EL (cell line): Measurements from ENCODE around the gene CRB2.

Experiments
- DNase-seq: peaks from one replicate; pipeline ENCODE4 v3.0.0-alpha.2; 2016

Gene CRB2

GRCh38 chr9:123410281-123410910, 54.4 kb downstream of the CRB2 start:
- no peak for DNase-seq

- no peak for DNase-seq
Measured at GRCh38 chr9:123411191-123411590, 55.2 kb downstream of the CRB2 start.

GRCh38 chr9:123411636-123412035, 55.6 kb downstream of the CRB2 start:
- no peak for DNase-seq

- no peak for DNase-seq
Measured at GRCh38 chr9:123412171-123412820, 56.3 kb downstream of the CRB2 start.

- no peak for DNase-seq
Measured at GRCh38 chr9:123414204-123414603, 58.2 kb downstream of the CRB2 start.

- DNase-seq, result no peak
Measured at GRCh38 chr9:123414936-123415930, 59.2 kb downstream of the CRB2 start.

- no peak for DNase-seq
Measured at GRCh38 chr9:123416176-123416575, 60.2 kb downstream of the CRB2 start.

- DNase-seq, result no peak
Measured at GRCh38 chr9:123417289-123418051, 61.5 kb downstream of the CRB2 start.

- DNase-seq, result no peak
Measured at GRCh38 chr9:123418052-123418430, 62.0 kb downstream of the CRB2 start.

GRCh38 chr9:123418506-123418905, 62.5 kb downstream of the CRB2 start:
- DNase-seq, result no peak

- DNase-seq, result no peak
Measured at GRCh38 chr9:123419091-123419490, 63.1 kb downstream of the CRB2 start.

GRCh38 chr9:123419721-123420591, 64.0 kb downstream of the CRB2 start:
- no peak for DNase-seq

- no peak for DNase-seq
Measured at GRCh38 chr9:123420592-123421111, 64.7 kb downstream of the CRB2 start.

GRCh38 chr9:123421186-123421585, 65.2 kb downstream of the CRB2 start:
- DNase-seq, result no peak

GRCh38 chr9:123421801-123422455, 65.9 kb downstream of the CRB2 start:
- DNase-seq, result no peak

- no peak for DNase-seq
Measured at GRCh38 chr9:123422635-123423310, 66.8 kb downstream of the CRB2 start.

- no peak for DNase-seq
Measured at GRCh38 chr9:123423311-123423640, 67.3 kb downstream of the CRB2 start.

GRCh38 chr9:123424131-123424530, 68.1 kb downstream of the CRB2 start:
- DNase-seq, result no peak

- DNase-seq, result no peak
Measured at GRCh38 chr9:123424552-123425225, 68.7 kb downstream of the CRB2 start.

GRCh38 chr9:123425261-123425821, 69.3 kb downstream of the CRB2 start:
- DNase-seq, result no peak
